ENCODE data around the gene CIDEB. TPM values are rescaled to one million over a fixed set of nuclear protein-coding genes. Genes with fewer than 3 reads are reported as not detected.

The CIDEB gene
- total RNA-seq, 2 donors from 2014 or later = 0.97 to 3.1 TPM

DNA sequence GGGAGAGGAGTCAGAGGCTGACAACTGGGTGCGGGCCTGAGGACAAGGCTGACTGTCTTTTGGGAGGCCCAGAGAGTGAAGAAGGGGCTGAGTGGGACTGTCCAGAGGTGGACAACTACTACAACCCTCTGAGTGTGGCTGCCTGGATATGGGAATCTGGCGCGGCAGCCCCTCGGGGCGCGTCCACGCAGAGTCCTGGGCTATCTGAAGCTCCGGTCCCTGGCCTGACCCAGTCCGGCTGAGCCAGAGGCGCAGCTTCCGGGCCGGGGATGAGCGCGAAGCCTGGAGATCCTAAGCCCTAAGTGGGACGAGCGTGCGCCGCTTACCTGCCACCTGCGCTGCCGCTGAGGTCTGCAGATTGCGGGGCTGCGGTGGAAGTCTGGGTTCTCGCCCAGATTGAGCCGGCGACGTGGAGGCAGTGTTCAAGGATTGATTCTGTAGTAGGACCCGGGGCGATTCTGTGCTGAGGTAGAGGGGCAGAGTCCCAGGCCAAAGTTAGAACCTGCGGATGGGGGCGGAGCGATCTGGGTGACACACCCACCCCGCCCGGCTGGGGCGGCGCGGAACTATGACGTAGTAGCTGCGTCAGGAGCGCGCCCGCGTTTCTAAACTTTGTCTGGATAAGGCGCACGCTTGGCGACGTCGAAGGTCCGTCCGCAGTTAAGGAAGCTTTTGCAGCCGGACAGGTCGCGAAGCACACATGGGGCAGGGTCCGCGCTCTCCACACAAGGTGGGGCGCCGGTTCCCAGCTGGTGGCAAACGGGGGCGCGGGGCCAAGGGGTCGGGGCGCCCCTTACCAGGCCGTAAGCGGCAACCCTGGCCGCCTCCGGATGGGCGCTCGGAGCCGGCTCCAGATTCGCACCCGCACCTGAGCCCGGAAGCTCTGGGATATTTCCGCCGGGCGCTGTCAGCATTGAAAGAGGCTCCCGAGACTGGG is 8.3 kb downstream of the CIDEB start, which contains the start of the genes DHRS1 and NOP9:
Gene DHRS1, minus strand, starts transcription at position 526 of the 937 bp plus-strand sequence. CDS start 674 bp downstream, outside the sequence.
Gene NOP9, plus strand, starts transcription at position 596 of the 937 bp plus-strand sequence. Its CDS starts 105 bp downstream, at position 701.
- H3K27me3 Mint-ChIP-seq (ENCODE audit: insufficient read depth) = no peaks in the 10 kb centered on the region

DNA sequence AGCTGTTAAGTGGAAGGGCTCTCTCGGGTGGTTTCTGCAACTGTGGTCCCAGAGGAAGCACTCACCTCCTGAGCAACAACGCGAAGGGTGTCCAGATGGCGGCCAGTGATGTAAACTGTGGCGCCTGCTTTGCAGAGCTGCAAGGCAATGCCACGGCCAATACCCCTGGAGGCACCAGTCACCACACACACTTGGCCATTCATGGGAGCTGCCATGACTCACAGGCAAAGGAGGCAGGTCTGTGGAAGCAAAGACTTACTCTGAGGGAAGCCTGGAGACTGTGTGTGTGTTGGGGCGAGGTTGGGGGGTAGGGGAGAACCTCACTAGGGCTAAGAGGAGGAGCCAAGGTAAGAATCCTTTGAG is 8.9 kb downstream of the CIDEB start:
- Histone ChIP-seq H3K9ac (ENCODE audit: extremely low read depth, low read length, poor library complexity, severe bottlenecking) (peak overlapping the region; percentile 64), H3K36me3 (ENCODE audit: control insufficient read depth, insufficient read depth, low read length) (peaks cover 44% of the 10 kb centered on the region), H3K4me1 (ENCODE audit: control insufficient read depth, insufficient read depth, low read length) (no peaks in the 10 kb centered on the region), H3K4me3 (ENCODE audit: low read length) (peak overlapping the region; percentile 92), H3K27me3 (ENCODE audit: control insufficient read depth, insufficient read depth, low read length, poor library complexity, severe bottlenecking) (no peaks in the 10 kb centered on the region), H3K27ac (ENCODE audit: low read depth, low read length) (no peak overlapping the region), H3K9me3 (ENCODE audit: control insufficient read depth, low read length) (no peaks in the 10 kb centered on the region)
- Mint-ChIP-seq H3K27ac (peak overlapping the region; percentile 97), H3K36me3 (ENCODE audit: low read depth) (peaks cover 40% of the 10 kb centered on the region), H3K4me1 (peaks cover 16% of the 10 kb centered on the region), H3K4me3 (peak overlapping the region; percentile 89), H3K9me3 (no peaks in the 10 kb centered on the region), H3K27me3 (ENCODE audit: insufficient read depth) (no peaks in the 10 kb centered on the region)
- DNase-seq = peak; percentile 63
- TF ChIP-seq, protein P1, sequence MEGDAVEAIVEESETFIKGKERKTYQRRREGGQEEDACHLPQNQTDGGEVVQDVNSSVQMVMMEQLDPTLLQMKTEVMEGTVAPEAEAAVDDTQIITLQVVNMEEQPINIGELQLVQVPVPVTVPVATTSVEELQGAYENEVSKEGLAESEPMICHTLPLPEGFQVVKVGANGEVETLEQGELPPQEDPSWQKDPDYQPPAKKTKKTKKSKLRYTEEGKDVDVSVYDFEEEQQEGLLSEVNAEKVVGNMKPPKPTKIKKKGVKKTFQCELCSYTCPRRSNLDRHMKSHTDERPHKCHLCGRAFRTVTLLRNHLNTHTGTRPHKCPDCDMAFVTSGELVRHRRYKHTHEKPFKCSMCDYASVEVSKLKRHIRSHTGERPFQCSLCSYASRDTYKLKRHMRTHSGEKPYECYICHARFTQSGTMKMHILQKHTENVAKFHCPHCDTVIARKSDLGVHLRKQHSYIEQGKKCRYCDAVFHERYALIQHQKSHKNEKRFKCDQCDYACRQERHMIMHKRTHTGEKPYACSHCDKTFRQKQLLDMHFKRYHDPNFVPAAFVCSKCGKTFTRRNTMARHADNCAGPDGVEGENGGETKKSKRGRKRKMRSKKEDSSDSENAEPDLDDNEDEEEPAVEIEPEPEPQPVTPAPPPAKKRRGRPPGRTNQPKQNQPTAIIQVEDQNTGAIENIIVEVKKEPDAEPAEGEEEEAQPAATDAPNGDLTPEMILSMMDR (conservative IDR thresholded peaks at IDR 0.05) = no peak
- WGBS, 2 experiments (ENCODE audit: insufficient coverage in 1 of 2, insufficient read length in 1 of 2) = 81 to 85% methylated on average over 6 to 7 of the region's 7 CpGs

More for the DNA sequence above, 8.3 kb downstream of the CIDEB start, which contains the start of the genes DHRS1 and NOP9:
- H3K9ac ChIP-seq (ENCODE audit: extremely low read depth, low read length, poor library complexity, severe bottlenecking) = peak within 1 kb of the TSS; percentile 64
- Mint-ChIP-seq H3K4me1 (peaks cover 16% of the 10 kb centered on the region), H3K4me3 (peak within 1 kb of the TSS; percentile 89), H3K9me3 (no peaks in the 10 kb centered on the region), H3K27ac (peak within 1 kb of the TSS; percentile 97), H3K36me3 (ENCODE audit: low read depth) (peaks cover 45% of the 10 kb centered on the region)
- TF ChIP-seq, protein P1 (conservative IDR thresholded peaks at IDR 0.05) = no peak
- H3K36me3 ChIP-seq (ENCODE audit: control insufficient read depth, insufficient read depth, low read length) = peaks cover 48% of the 10 kb centered on the region
- WGBS, 2 experiments (ENCODE audit: insufficient coverage in 1 of 2, insufficient read length in 1 of 2) = 1% methylated on average over 26 to 75 of the region's 75 CpGs
- DNase-seq = peak; percentile 97
- H3K27ac ChIP-seq (ENCODE audit: low read depth, low read length) = peak within 1 kb of the TSS; percentile 39
- H3K4me3 ChIP-seq (ENCODE audit: low read length) = peak within 1 kb of the TSS; percentile 92
- H3K9me3 ChIP-seq (ENCODE audit: control insufficient read depth, low read length) = no peaks in the 10 kb centered on the region
- no peaks in the 10 kb centered on the region for H3K4me1 ChIP-seq (ENCODE audit: control insufficient read depth, insufficient read depth, low read length)
- no peaks in the 10 kb centered on the region for H3K27me3 ChIP-seq (ENCODE audit: control insufficient read depth, insufficient read depth, low read length, poor library complexity, severe bottlenecking)

DNA sequence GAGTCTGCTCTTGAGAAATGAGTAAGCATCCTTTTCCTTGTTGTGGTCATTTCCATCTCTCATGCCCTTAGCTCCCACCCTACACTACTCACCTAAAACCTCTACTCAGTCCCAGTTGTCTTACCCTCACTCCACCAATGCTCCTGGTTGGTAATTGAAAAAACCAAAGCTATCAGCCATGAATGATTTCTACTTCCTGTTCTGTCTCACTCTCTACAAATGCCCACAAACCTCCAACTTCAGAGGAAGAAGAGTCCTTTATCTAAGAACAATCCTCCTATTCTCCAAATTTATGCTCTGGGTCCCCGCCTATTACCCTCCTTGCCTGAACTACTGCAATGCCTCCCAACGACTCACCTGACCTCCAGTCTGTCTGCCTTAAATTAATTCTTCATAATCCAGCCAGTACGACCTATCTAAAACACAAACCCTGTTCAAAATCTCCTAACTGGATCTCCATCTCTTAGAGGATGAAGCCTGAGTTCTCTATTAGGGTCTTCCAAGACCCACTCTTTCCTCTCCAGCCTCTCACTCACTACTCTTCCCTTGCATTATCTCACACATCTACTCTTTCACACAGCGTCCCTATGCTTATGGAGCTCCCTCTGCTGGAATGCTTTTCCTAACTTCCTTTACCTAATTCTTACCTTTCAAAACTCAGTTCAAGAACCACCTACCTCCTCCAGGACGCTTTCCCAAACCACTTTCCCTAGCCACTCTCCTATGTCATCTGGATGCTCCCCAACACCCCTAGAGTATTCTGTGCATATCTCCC is 10.4 kb downstream of the CIDEB start:
- Histone ChIP-seq H3K4me3 (ENCODE audit: low read length) (no peak overlapping the region), H3K9me3 (ENCODE audit: control insufficient read depth, low read length) (no peaks in the 10 kb centered on the region), H3K27me3 (ENCODE audit: control insufficient read depth, insufficient read depth, low read length, poor library complexity, severe bottlenecking) (no peaks in the 10 kb centered on the region), H3K27ac (ENCODE audit: low read depth, low read length) (no peak overlapping the region), H3K9ac (ENCODE audit: extremely low read depth, low read length, poor library complexity, severe bottlenecking) (no peak overlapping the region), H3K4me1 (ENCODE audit: control insufficient read depth, insufficient read depth, low read length) (no peaks in the 10 kb centered on the region), H3K36me3 (ENCODE audit: control insufficient read depth, insufficient read depth, low read length) (peaks cover 34% of the 10 kb centered on the region)
- no peaks in the 10 kb centered on the region for H3K9me3 Mint-ChIP-seq
- peak overlapping the region; percentile 35 for H3K27ac Mint-ChIP-seq
- no peak overlapping the region for H3K4me3 Mint-ChIP-seq
- no peak for DNase-seq
- peaks cover 29% of the 10 kb centered on the region for H3K36me3 Mint-ChIP-seq (ENCODE audit: low read depth)
- no peaks in the 10 kb centered on the region for H3K27me3 Mint-ChIP-seq (ENCODE audit: insufficient read depth)
- TF ChIP-seq, protein P1 (conservative IDR thresholded peaks at IDR 0.05) = peak; percentile 75
- WGBS, 2 experiments (ENCODE audit: insufficient coverage in 1 of 2, insufficient read length in 1 of 2) = 55 to 62% methylated on average over 5 of the region's 5 CpGs
- H3K4me1 Mint-ChIP-seq = peaks cover 16% of the 10 kb centered on the region

Measured in endodermal cell (in vitro differentiated cells).